HEK293 (cell line): ENCODE measurements around the gene HOXB8.

Experiments used
- CTCF ChIA-PET: fragments of 350-600 bp; formaldehyde crosslinking; extraction: SDS; loops from one replicate; lab custom pipeline; 2021; ENCODE audit warnings: antibody characterized with exemption; lab: Yijun Ruan, JAX
- POLR2A ChIA-PET: fragments of 300-600 bp; formaldehyde crosslinking; extraction: SDS; loops from one replicate; lab custom pipeline; 2020; ENCODE audit warnings: antibody characterized with exemption, inconsistent platforms; lab: Yijun Ruan, JAX
- H3K27ac ChIP-seq: fragments of 200-500 bp; sonication (Bioruptor generic); 2 replicates; pipeline ENCODE4 v1.5.1; 2014; ENCODE audit warnings: low read depth, low read length, control low read depth, inconsistent platforms; ENCODE audit errors: extremely low read depth
- H3K36me3 ChIP-seq, 2 experiments: fragments of 200-500 bp in 1 of 2; sonication (Bioruptor generic) in 1 of 2; 1 replicate in 1 of 2; 2 replicates in 1 of 2; pipeline ENCODE4 v1.5.1; 2014 to 2017; ENCODE audit warnings: inconsistent platforms in 2 of 2, low read length in 2 of 2; ENCODE audit not compliant: control insufficient read depth in 2 of 2, insufficient read depth in 1 of 2
- H3K4me1 ChIP-seq: fragments of 200-500 bp; sonication (Bioruptor generic); 2 replicates; pipeline ENCODE4 v1.5.1; 2014; ENCODE audit warnings: mild to moderate bottlenecking, low read length, inconsistent platforms; ENCODE audit not compliant: control insufficient read depth, insufficient read depth
- H3K4me3 ChIP-seq: 2 replicates; pipeline ENCODE4 v1.5.1; 2011; ENCODE audit warnings: low read depth, mild to moderate bottlenecking, control low read depth, low read length, moderate library complexity
- H3K9me3 ChIP-seq: fragments of 200-500 bp; sonication (Bioruptor generic); 2 replicates; pipeline ENCODE4 v1.5.1; 2014; ENCODE audit warnings: low read depth, low read length, inconsistent platforms; ENCODE audit not compliant: control insufficient read depth, insufficient read depth
- GLIS2 ChIP-seq: fragments of 450-650 bp; formaldehyde crosslinking; IDR thresholded peaks from 2 replicates; pipeline ENCODE4 v1.5.1; 2016; ENCODE audit warnings: missing biosample characterization, missing genetic modification characterization
- IKZF3 ChIP-seq: fragments of 450-650 bp; IDR thresholded peaks from 2 replicates; pipeline ENCODE4 v1.5.0; 2018; ENCODE audit warnings: missing biosample characterization, mild to moderate bottlenecking, missing genetic modification characterization, moderate library complexity
- KLF17 ChIP-seq: fragments of 450-650 bp; formaldehyde crosslinking; IDR thresholded peaks from 2 replicates; pipeline ENCODE4 v1.5.1; 2016; ENCODE audit warnings: missing biosample characterization, missing genetic modification characterization
- OSR2 ChIP-seq: fragments of 450-650 bp; formaldehyde crosslinking; IDR thresholded peaks from 2 replicates; pipeline ENCODE4 v1.5.1; 2016; ENCODE audit warnings: missing biosample characterization, missing genetic modification characterization
- SP2 ChIP-seq: fragments of 450-650 bp; formaldehyde crosslinking; IDR thresholded peaks from 2 replicates; pipeline ENCODE4 v1.5.1; 2016; ENCODE audit warnings: missing biosample characterization, missing genetic modification characterization
- ZBTB17 ChIP-seq: fragments of 450-650 bp; formaldehyde crosslinking; IDR thresholded peaks from 2 replicates; pipeline ENCODE4 v1.5.1; 2016; ENCODE audit warnings: missing biosample characterization, missing genetic modification characterization
- ZBTB20 ChIP-seq: fragments of 450-650 bp; formaldehyde crosslinking; IDR thresholded peaks from 2 replicates; pipeline ENCODE4 v1.5.1; 2016; ENCODE audit warnings: missing biosample characterization, missing genetic modification characterization
- ZFP3 ChIP-seq: fragments of 450-650 bp; formaldehyde crosslinking; IDR thresholded peaks from 2 replicates; pipeline ENCODE4 v1.5.1; 2016; ENCODE audit warnings: low read depth, missing biosample characterization, missing genetic modification characterization
- ZIC2 ChIP-seq: fragments of 450-650 bp; formaldehyde crosslinking; IDR thresholded peaks from 2 replicates; pipeline ENCODE4 v1.5.1; 2016; ENCODE audit warnings: missing biosample characterization, missing genetic modification characterization
- ZNF133 ChIP-seq: fragments of 450-650 bp; formaldehyde crosslinking; IDR thresholded peaks from 2 replicates; pipeline ENCODE4 v1.5.1; 2016; ENCODE audit warnings: missing biosample characterization, missing genetic modification characterization
- ZNF2 ChIP-seq: fragments of 450-650 bp; formaldehyde crosslinking; IDR thresholded peaks from 2 replicates; pipeline ENCODE4 v1.5.1; 2016; ENCODE audit warnings: missing biosample characterization, missing genetic modification characterization
- ZNF335 ChIP-seq: fragments of 450-650 bp; formaldehyde crosslinking; conservative IDR thresholded peaks from 2 replicates; pipeline ENCODE4 v1.5.1; 2016; ENCODE audit warnings: missing biosample characterization, missing genetic modification characterization
- ZNF341 ChIP-seq: fragments of 450-650 bp; formaldehyde crosslinking; IDR thresholded peaks from 2 replicates; pipeline ENCODE4; 2016; ENCODE audit warnings: low read depth, missing biosample characterization, missing genetic modification characterization
- ZNF391 ChIP-seq: fragments of 450-650 bp; formaldehyde crosslinking; IDR thresholded peaks from 2 replicates; pipeline ENCODE4 v1.5.1; 2016; ENCODE audit warnings: low read depth, missing biosample characterization, missing genetic modification characterization, borderline replicate concordance
- ZNF416 ChIP-seq: fragments of 450-650 bp; formaldehyde crosslinking; IDR thresholded peaks from 2 replicates; pipeline ENCODE4 v1.5.1; 2016; ENCODE audit warnings: missing biosample characterization, missing genetic modification characterization
- ZNF423 ChIP-seq: fragments of 450-650 bp; formaldehyde crosslinking; IDR thresholded peaks from 2 replicates; pipeline ENCODE4 v1.5.1; 2016; ENCODE audit warnings: missing biosample characterization, missing genetic modification characterization
- ZNF514 ChIP-seq: fragments of 450-650 bp; formaldehyde crosslinking; IDR thresholded peaks from 2 replicates; pipeline ENCODE4 v1.5.1; 2016; ENCODE audit warnings: missing biosample characterization, missing genetic modification characterization
- ZNF670 ChIP-seq: fragments of 450-650 bp; formaldehyde crosslinking; IDR thresholded peaks from 2 replicates; pipeline ENCODE4 v1.5.1; 2016; ENCODE audit warnings: missing biosample characterization, missing genetic modification characterization, low read depth
- ZNF692 ChIP-seq: fragments of 450-650 bp; formaldehyde crosslinking; IDR thresholded peaks from 2 replicates; pipeline ENCODE4 v1.5.1; 2016; ENCODE audit warnings: missing biosample characterization, missing genetic modification characterization
- ZNF792 ChIP-seq: fragments of 450-650 bp; formaldehyde crosslinking; IDR thresholded peaks from 2 replicates; pipeline ENCODE4 v1.5.1; 2016; ENCODE audit warnings: missing biosample characterization, missing genetic modification characterization
- TF ChIP-seq, protein P1 (sequence below): fragments of 450-650 bp; formaldehyde crosslinking; IDR thresholded peaks from 2 replicates; pipeline ENCODE4 v1.5.1; 2016; ENCODE audit warnings: missing biosample characterization, missing genetic modification characterization, borderline replicate concordance
- TF ChIP-seq, protein P2 (sequence below): fragments of 450-650 bp; formaldehyde crosslinking; IDR thresholded peaks from 2 replicates; pipeline ENCODE4 v1.5.1; 2016; ENCODE audit warnings: missing biosample characterization, missing genetic modification characterization

The HOXB8 gene

DNA sequence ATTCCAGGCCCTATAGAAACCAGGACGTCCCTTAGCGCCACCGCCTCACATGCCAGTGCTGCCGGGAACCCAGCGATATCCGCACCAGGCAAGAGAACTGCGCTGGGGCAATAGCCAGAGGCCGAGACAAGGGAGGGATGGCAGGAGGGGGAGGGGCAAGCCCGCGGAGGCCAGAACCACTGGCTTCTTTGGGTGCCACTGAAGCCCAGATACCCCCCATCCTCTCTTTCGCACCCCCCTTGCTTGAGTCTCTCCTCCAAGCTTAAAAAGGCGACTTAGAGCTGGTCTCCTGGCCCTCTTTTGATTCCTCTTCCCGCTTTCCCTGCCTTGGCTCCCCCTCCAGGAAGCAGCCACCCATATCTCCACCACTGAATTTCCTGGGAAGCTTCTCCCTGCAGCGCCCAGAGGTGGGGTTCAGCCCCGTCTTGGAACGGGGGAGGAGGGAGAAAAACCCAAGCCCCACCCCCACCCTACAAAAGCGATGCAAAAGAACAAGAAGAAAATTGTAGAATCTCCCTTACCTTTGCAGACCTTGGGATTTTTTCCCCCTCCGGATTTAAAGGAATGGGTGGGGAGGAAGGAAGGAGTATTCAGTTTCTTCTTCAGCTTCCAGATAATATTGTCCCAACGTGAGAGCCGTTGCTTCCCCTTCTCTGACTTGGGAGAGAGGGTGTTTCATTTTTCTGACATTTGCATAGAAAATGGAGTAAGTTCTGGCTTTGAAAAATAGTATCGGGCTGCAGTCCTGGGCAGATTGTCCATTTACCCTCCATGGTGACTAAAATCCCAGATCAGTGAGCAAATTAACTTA is 10.9 kb downstream of the HOXB8 start (continued):
- TF ChIP-seq ZNF416 (tag by site-specific recombination) (no peak), ZNF391 (tag by site-specific recombination) (peak; percentile 25; the same call in 1 of the 2 replicates), ZNF133 (tag by site-specific recombination) (no peak), ZNF692 (no peak)
- TF ChIP-seq, all 188 proteins: peak for 32

- H3K4me1 ChIP-seq = peaks cover 41% of the 10 kb centered on the region
- H3K4me3 ChIP-seq = 0 out of 2 replicates have a peak overlapping the region, but pooled peaks have one; percentile 5
- peak overlapping the region; percentile 86 for H3K27ac ChIP-seq
- TF ChIP-seq, protein P1, sequence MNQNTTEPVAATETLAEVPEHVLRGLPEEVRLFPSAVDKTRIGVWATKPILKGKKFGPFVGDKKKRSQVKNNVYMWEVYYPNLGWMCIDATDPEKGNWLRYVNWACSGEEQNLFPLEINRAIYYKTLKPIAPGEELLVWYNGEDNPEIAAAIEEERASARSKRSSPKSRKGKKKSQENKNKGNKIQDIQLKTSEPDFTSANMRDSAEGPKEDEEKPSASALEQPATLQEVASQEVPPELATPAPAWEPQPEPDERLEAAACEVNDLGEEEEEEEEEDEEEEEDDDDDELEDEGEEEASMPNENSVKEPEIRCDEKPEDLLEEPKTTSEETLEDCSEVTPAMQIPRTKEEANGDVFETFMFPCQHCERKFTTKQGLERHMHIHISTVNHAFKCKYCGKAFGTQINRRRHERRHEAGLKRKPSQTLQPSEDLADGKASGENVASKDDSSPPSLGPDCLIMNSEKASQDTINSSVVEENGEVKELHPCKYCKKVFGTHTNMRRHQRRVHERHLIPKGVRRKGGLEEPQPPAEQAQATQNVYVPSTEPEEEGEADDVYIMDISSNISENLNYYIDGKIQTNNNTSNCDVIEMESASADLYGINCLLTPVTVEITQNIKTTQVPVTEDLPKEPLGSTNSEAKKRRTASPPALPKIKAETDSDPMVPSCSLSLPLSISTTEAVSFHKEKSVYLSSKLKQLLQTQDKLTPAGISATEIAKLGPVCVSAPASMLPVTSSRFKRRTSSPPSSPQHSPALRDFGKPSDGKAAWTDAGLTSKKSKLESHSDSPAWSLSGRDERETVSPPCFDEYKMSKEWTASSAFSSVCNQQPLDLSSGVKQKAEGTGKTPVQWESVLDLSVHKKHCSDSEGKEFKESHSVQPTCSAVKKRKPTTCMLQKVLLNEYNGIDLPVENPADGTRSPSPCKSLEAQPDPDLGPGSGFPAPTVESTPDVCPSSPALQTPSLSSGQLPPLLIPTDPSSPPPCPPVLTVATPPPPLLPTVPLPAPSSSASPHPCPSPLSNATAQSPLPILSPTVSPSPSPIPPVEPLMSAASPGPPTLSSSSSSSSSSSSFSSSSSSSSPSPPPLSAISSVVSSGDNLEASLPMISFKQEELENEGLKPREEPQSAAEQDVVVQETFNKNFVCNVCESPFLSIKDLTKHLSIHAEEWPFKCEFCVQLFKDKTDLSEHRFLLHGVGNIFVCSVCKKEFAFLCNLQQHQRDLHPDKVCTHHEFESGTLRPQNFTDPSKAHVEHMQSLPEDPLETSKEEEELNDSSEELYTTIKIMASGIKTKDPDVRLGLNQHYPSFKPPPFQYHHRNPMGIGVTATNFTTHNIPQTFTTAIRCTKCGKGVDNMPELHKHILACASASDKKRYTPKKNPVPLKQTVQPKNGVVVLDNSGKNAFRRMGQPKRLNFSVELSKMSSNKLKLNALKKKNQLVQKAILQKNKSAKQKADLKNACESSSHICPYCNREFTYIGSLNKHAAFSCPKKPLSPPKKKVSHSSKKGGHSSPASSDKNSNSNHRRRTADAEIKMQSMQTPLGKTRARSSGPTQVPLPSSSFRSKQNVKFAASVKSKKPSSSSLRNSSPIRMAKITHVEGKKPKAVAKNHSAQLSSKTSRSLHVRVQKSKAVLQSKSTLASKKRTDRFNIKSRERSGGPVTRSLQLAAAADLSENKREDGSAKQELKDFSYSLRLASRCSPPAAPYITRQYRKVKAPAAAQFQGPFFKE (tag by site-specific recombination) = 0 out of 2 replicates have a peak, but pooled peaks have one; percentile 51
- TF ChIP-seq ZNF2 (tag by site-specific recombination) (peak; percentile 36; the same call in 1 of the 2 replicates), ZNF670 (tag by site-specific recombination) (no peak), KLF17 (tag by site-specific recombination) (no peak), ZBTB20 (tag by site-specific recombination) (peak; percentile 42), ZNF341 (tag by site-specific recombination) (peak; percentile 69; the same call in 1 of the 2 replicates), ZNF792 (tag by site-specific recombination) (no peak), ZNF514 (tag by site-specific recombination) (no peak), GLIS2 (tag by site-specific recombination) (0 out of 2 replicates have a peak, but pooled peaks have one; percentile 8), SP2 (tag by site-specific recombination) (no peak), ZBTB17 (tag by site-specific recombination) (peak; percentile 65), ZNF423 (tag by site-specific recombination) (0 out of 2 replicates have a peak, but pooled peaks have one; percentile 10), ZNF335 (tag by site-specific recombination) (peak; percentile 84), IKZF3 (tag by site-specific recombination) (no peak), ZIC2 (peak; percentile 71), ZFP3 (tag by site-specific recombination) (no peak), OSR2 (tag by site-specific recombination) (0 out of 2 replicates have a peak, but pooled peaks have one; percentile 13)
- TF ChIP-seq, protein P2, sequence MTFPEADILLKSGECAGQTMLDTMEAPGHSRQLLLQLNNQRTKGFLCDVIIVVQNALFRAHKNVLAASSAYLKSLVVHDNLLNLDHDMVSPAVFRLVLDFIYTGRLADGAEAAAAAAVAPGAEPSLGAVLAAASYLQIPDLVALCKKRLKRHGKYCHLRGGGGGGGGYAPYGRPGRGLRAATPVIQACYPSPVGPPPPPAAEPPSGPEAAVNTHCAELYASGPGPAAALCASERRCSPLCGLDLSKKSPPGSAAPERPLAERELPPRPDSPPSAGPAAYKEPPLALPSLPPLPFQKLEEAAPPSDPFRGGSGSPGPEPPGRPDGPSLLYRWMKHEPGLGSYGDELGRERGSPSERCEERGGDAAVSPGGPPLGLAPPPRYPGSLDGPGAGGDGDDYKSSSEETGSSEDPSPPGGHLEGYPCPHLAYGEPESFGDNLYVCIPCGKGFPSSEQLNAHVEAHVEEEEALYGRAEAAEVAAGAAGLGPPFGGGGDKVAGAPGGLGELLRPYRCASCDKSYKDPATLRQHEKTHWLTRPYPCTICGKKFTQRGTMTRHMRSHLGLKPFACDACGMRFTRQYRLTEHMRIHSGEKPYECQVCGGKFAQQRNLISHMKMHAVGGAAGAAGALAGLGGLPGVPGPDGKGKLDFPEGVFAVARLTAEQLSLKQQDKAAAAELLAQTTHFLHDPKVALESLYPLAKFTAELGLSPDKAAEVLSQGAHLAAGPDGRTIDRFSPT (tag by site-specific recombination) = peak; percentile 67; the same call in 1 of the 2 replicates
- CTCF ChIA-PET = interaction anchor here (0.5 to 1.9 kb wide), 21 partner anchors 19 to 449 kb away, joined by 3 to 6 read pairs (median 4); no protein-coding TSS in a partner anchor
- H3K9me3 ChIP-seq = no peaks in the 10 kb centered on the region
- peaks cover 0 to 14% of the 10 kb centered on the region in 2 experiments; a peak in 1 of 3 replicates for H3K36me3 ChIP-seq
- POLR2A ChIA-PET = interaction anchor here (0.6 to 1.9 kb wide), 4 partner anchors 8 to 30 kb away, joined by 3 to 8 read pairs (median 3); no protein-coding TSS in a partner anchor
These were observed 13.3 kb downstream of the HOXB8 start for GRCh38 chr17:48601539-48602425.
